Stimulated activated naive CD8-positive, alpha-beta T cell treated with anti-CD3 and anti-CD28 coated beads, Interleukin-15, amount 100 ng/mL, for 72 hours (primary cell): ENCODE data around the gene ODAD2.
A peak's percentile ranks its signal among the peaks of the same experiment; 100 is the strongest.

Source experiments
- ATAC-seq: fragments of 150-1000 bp; cut with Tn5 transposase; 2 replicates; pipeline ENCODE4 v1.10.0; 2021; ENCODE audit warnings: mild to moderate bottlenecking, moderate library complexity
- DNase-seq, 2 donors: peaks; one replicate each; pipeline ENCODE4 v3.0.0; 2021 to 2022
- H3K27ac Mint-ChIP-seq, 2 donors: one replicate each; pipeline ENCODE4 v1.8.0; 2022; ENCODE audit warnings: mild to moderate bottlenecking in 2 of 2, mixed read lengths in 2 of 2, moderate library complexity in 2 of 2
- H3K27me3 Mint-ChIP-seq: one replicate; pipeline ENCODE4 v1.8.0; 2022; ENCODE audit warnings: mixed read lengths
- H3K4me1 Mint-ChIP-seq: one replicate; pipeline ENCODE4 v1.8.0; 2022; ENCODE audit warnings: mild to moderate bottlenecking, mixed read lengths
- H3K4me3 Mint-ChIP-seq, 2 donors: one replicate each; pipeline ENCODE4 v1.8.0; 2022; ENCODE audit warnings: mild to moderate bottlenecking in 2 of 2, mixed read lengths in 2 of 2, moderate library complexity in 1 of 2
- H3K9me3 Mint-ChIP-seq, 2 donors: one replicate each; pipeline ENCODE4 v1.8.0; 2022; ENCODE audit warnings: mixed read lengths in 2 of 2

Gene ODAD2

GRCh38 chr10:27779462-27780015 is 219.3 kb downstream of the ODAD2 start:
- Mint-ChIP-seq H3K9me3 (peaks cover 9% of the 10 kb centered on the region in 2 donors), H3K4me1 (no peaks in the 10 kb centered on the region), H3K27ac (no peak overlapping the region), H3K4me3 (no peak overlapping the region), H3K27me3 (peaks cover 70% of the 10 kb centered on the region)
- DNase-seq: no peak
- no peak for ATAC-seq

GRCh38 chr10:27774831-27775230 is 224.0 kb downstream of the ODAD2 start:
- Mint-ChIP-seq H3K9me3 (no peaks in the 10 kb centered on the region), H3K4me1 (peaks cover 14% of the 10 kb centered on the region), H3K27ac (no peak overlapping the region), H3K27me3 (peaks cover 70% of the 10 kb centered on the region), H3K4me3 (no peak overlapping the region)
- DNase-seq (no peak), ATAC-seq (no peak)

GRCh38 chr10:27771231-27771630 is 227.6 kb downstream of the ODAD2 start:
- Mint-ChIP-seq H3K9me3 (no peaks in the 10 kb centered on the region), H3K27me3 (peaks cover 83% of the 10 kb centered on the region), H3K4me1 (peaks cover 14% of the 10 kb centered on the region), H3K27ac (no peak overlapping the region), H3K4me3 (no peak overlapping the region)
- ATAC-seq: peak; percentile 99
- peak; percentile 57 to 84 for DNase-seq

GRCh38 chr10:27770181-27770580 is 228.7 kb downstream of the ODAD2 start:
- DNase-seq (no peak), ATAC-seq (no peak)
- Mint-ChIP-seq H3K27me3 (peaks cover 79% of the 10 kb centered on the region), H3K4me1 (peaks cover 14% of the 10 kb centered on the region), H3K27ac (no peak overlapping the region), H3K9me3 (no peaks in the 10 kb centered on the region), H3K4me3 (no peak overlapping the region)
